AG20443 (cell line): ENCODE data around the gene LAD1.

ENCODE experiments used
- DNase-seq: peaks from one replicate; pipeline ENCODE4 v3.0.0; 2012; ENCODE audit warnings: low spot score, mixed read lengths

LAD1 gene

GRCh38 chr1:201347498-201348210 lies 51.5 kb downstream of the LAD1 start:
- no peak for DNase-seq

GRCh38 chr1:201346987-201347386 lies 52.1 kb downstream of the LAD1 start:
- no peak for DNase-seq

GRCh38 chr1:201346337-201346939 lies 52.7 kb downstream of the LAD1 start:
- peak; percentile 73 for DNase-seq

- DNase-seq: no peak
These were observed 54.1 kb downstream of the LAD1 start for GRCh38 chr1:201345081-201345355.

- DNase-seq: no peak
These were observed 54.7 kb downstream of the LAD1 start for GRCh38 chr1:201344206-201345080.

- no peak for DNase-seq
These were observed 57.7 kb downstream of the LAD1 start for GRCh38 chr1:201341377-201341776.

GRCh38 chr1:201336711-201337450 lies 62.2 kb downstream of the LAD1 start:
- DNase-seq: no peak

- no peak for DNase-seq
These were observed 63.2 kb downstream of the LAD1 start for GRCh38 chr1:201335901-201336300.

GRCh38 chr1:201335174-201335870 lies 63.8 kb downstream of the LAD1 start:
- DNase-seq: no peak

GRCh38 chr1:201334325-201335173 lies 64.6 kb downstream of the LAD1 start:
- no peak for DNase-seq

GRCh38 chr1:201332616-201333335 lies 66.3 kb downstream of the LAD1 start:
- no peak for DNase-seq

- DNase-seq: no peak
These were observed 67.1 kb downstream of the LAD1 start for GRCh38 chr1:201332021-201332420.

GRCh38 chr1:201331166-201331565 lies 68.0 kb downstream of the LAD1 start:
- DNase-seq: no peak
